Superior temporal gyrus (tissue), 1 donor: ENCODE measurements around the gene FGD6.
"Not testable (repeated sequence)": the region's sequence is repeated elsewhere in the genome, so short reads cannot be mapped to it uniquely, and the experiment has no call there.

ENCODE experiments used
- DNase-seq: peaks from one replicate; pipeline ENCODE4 v3.0.0-alpha.2; 2016; ENCODE audit errors: extremely low spot score

Gene FGD6

DNA sequence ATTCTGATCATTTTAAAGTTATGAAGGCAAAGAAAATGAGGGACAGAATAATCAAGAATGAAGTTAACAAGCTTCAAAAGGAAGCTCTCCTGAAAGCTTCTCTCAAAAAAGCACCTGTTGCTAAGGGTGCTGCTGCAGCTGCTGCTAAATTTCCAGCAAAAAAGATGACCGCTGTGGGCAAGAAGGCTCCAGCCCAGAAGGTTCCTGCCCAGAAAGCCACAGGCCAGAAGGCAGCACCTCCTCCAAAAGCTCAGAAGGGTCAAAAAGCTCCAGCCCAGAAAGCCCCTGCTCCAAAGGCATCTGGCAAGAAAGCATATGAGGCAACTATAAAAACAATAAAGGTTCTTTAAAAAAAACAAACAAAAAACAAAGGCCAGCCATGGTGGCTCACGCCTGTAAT is 91.2 kb downstream of the FGD6 start:
- DNase-seq, result no peak

DNA sequence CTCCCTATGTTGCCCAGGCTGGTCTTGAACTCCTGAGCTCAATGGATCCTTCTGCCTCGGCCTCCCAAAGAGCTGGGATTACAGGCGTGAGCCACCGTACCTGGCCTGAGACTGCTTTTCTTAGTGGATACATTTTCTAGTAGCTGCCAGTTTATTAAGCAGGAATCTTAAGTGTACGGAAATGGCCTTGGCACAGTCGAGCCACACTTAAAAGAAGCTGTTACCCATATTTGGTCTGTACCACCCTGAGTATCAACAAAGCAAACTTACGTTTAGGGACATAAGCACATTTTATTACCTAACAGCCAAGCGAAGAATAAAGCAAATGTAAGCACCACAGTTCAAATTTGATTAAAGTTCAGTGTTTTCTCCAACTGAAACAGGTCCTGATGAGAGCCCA is 93.2 kb downstream of the FGD6 start:
- DNase-seq, result no peak

- no peak for DNase-seq
Observed at GRCh38 chr12:95118788-95119179, 98.5 kb downstream of the FGD6 start.

DNA sequence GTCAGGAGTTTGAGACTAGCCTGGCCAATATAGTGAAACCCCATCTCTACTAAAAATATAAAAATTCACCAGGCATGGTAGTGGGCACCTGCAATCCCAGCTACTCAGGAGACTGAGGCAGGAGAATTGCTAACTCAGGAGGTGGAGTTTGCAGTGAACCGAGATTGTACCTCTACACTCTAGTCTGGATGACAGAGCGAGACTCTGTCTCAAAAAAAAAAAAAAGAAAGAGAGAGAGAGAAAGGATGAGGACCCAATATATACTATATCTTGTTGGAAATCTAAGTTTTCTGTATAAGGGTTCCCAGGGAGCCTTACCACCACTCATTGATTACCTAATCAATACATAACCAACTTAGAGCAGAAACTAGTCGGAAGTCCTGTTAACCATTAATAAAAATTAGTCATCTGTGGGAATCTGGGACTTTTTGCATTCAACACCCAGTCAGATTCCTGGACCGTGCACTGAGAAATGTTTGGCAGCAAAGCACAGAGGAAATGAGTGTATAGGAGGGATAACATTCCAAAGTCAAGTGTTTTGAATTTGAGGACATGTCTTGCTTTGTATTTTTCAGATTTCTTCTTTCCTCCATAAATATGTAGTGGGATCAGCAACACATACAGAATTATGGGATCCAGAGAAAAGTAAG is 99.0 kb downstream of the FGD6 start:
- no peak for DNase-seq

GRCh38 chr12:95117178-95117599 is 100.1 kb downstream of the FGD6 start:
- DNase-seq, result peak; percentile 92

- DNase-seq, result no peak
Observed at GRCh38 chr12:95116773-95117172, 100.5 kb downstream of the FGD6 start.

DNA sequence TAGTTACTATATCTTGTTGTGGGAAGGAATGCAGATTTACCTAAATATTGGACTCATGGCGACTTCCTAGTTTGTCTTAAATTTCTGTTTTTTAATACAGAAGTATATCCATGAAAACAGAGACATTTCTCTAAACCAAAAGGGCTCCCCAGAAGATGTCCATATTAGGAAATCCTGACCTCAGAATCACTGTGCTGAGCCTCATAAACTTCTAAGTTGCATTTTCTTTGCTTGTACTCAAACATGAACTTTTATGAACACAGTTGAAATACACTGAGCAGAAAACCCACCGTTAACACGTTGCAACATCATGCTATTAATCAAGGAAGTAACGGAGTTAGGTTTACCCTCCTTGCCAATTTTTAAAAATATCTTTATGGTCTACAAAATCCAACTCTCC is 100.9 kb downstream of the FGD6 start:
- no peak for DNase-seq

DNA sequence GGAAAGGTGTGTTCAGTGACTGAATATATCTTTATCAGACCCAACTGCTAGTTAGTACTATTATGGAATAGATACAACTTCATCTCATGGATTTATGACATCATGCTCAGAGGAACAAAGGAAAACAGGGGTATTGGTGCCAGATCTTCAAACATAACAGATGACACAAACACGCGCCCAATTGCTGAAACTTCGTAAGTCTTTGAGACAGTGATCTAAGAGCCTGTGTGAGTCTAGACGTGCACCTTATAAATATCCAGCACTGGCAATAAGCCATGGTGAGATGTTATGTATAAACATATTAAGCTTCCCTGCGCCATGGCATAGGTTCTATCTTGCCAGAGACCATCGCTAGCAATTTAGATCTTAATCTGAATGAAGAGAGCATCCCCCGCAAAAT is 101.6 kb downstream of the FGD6 start:
- DNase-seq, result no peak

- no peak for DNase-seq
Observed at GRCh38 chr12:95114766-95115405, 102.4 kb downstream of the FGD6 start.

GRCh38 chr12:95107362-95107761 is 109.9 kb downstream of the FGD6 start:
- no peak for DNase-seq

GRCh38 chr12:95105540-95105939 is 111.7 kb downstream of the FGD6 start:
- DNase-seq, result no peak

DNA sequence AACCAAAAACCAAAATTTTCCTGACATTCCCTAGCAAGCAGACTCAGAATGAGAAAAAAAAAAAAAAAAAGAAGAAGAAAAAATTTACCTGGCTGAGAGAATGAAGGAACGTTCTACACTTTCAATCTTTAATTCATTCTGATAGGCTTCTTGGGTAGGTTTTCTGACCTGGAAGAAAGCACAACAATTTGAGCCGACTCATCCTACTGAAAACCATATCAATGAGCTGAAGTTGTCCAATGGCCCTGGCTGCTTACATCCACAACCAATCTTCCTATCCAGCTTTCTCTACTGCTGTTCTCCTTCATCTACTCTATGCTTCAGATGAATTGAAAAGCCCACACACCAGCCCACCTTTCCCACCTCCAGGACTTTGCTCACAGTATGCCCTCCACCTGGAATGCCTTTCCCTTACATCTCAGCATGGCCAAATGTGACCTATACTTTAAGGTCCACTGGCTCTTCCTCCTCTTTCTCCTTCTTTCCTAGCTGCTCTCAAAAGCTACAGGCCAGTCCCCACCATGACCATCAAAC is 112.3 kb downstream of the FGD6 start:
- DNase-seq, result no peak

DNA sequence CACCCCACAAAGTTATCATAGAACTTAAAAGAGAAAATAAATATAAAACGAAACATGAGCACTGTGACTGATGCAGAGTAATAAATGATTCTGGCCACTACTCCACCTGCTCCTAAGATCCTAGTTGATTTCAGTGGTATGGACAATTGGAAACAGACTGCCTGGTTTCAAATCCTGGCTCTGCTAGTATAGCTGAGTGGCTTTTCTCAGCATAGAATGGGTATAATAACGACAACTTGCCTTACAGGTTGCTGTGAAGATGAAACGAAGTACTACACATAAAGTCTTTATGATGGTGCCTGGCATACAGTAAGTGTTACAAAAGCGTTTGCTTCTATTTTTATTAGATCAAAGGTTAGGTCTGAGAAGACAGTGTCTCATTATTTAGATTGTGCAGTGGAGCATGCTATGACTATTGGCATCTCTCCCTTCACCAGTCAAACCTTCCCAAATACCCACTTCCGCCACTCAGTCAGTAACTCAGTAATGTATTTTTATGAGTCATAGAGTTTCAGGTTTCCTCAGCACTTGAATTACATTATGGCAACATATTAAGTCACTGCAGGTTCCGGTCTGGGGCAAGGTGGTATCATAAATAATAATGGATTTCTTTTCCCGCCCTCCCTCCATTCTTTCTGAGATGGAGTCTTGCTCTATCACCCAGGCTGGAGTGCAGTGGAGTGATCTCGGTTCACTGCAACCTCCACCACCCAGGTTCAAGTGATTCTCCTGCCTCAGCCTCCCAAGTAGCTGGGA is 114.2 kb downstream of the FGD6 start:
- DNase-seq, result no peak

GRCh38 chr12:95101957-95102356 is 115.3 kb downstream of the FGD6 start:
- not testable (repeated sequence) for DNase-seq

- DNase-seq, result no peak
Observed at GRCh38 chr12:95100264-95101190, 116.7 kb downstream of the FGD6 start.

- no peak for DNase-seq
Observed at GRCh38 chr12:95099270-95099790, 117.9 kb downstream of the FGD6 start.

DNA sequence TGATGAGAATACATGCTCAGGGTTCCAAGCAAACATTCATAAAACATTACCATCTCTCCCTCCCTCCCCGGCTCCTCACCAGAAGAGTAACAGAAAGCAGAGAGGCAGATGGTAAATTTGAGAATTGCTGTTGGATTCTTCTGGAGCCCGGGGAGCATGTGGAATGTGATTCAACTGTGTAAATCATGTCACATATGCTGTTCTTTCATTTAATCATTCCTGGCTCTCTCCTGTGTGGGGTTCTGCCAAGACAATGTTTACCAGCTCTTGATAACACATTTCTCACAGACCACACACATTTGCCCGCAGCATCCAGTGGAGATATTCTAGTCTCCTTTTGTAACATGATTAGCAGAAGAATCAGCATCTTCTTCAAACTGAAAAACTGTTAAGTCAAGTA is 120.4 kb downstream of the FGD6 start:
- peak; percentile 68 for DNase-seq

DNA sequence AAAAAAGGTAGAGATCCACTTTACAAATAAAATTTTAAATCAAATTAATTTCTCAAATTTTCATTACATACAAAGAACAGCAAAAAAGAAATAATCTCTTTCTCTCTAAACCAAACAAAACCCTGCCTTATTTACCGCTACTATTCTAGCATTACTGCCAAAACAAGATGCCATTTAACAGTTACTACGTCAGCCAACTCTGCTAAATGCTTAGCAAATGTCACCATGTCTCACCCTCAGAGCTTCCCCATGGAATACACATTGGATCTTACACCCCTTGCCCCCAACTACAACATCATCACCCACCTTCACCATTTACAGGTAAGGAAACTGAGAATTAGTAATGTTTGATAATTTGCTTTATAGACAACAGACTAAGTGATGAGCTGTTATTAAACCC is 120.9 kb downstream of the FGD6 start:
- no peak for DNase-seq

DNA sequence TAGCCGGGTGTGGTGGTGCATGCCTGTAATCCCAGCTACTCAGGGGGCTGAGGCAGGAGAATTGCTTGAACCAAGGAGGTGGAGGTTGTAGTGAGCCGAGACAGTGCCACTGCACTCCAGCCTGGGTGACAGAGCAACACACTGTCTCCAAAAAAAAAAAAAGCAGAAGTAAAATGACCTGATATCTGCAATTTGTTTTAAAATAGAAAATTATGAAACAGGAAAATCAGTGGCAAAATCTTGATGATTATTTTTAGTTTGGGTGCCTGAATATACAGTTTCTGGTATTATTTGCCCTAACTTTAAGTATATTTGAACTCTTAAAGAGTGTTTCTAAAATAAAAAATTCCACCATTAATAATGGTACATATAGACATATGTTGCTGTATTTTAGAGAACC is 121.4 kb downstream of the FGD6 start:
- not testable (repeated sequence) for DNase-seq

DNA sequence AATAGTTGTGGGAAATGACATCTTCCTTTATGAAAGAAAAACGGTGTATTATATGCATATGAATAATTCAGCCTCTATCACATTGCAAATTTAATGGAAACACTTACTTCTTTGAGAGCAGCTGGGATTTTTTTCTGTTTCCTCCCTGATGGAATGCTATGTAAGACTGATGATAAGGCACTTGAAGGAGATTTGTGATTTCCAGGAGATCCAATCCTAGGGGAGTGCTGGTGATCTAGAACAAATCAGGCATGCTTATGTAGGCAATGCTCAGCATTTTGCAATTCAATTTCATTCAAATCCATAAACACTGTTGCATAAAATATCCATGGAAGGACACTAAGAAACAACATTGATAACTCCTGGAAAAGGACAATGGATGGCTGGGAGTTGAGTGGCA is 127.8 kb downstream of the FGD6 start:
- DNase-seq, result no peak

- DNase-seq, result no peak
Observed at GRCh38 chr12:95088379-95088778, 128.9 kb downstream of the FGD6 start.
